ENCODE data around the gene OCIAD2.

- TF ChIP-seq CTCF (IDR thresholded peaks at IDR 0.05) (no peak), POLR2A (IDR thresholded peaks at IDR 0.05) (no peak)
Observed at GRCh38 chr4:48891028-48891619, 15.4 kb downstream of the OCIAD2 start.
